ENCODE data around the gene MAP3K20. TPM values are rescaled to one million over a fixed set of nuclear protein-coding genes. Genes with fewer than 3 reads are reported as not detected.

MAP3K20 gene
- total and polyA plus RNA-seq, 10 donors, result 3.2 to 24.1 (median 14.6) TPM

DNA sequence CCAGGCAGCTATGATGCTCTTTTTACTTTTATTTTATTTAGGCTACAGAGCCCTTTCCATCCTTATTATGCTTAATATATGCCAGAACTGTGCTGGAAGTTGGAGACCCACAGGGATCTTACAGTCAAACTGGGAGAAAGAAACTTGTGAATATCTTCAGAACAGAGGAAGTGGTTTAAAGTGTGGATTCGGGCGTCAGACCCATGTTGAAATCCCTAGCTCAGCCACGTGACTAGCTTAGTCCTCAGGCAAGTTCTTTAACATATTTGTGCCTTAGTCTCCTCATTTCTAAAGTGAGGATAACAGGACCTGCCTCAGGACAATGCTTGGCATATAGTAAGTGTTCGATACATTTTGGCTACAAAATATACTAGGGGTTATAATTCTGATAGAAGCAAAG lies 59.1 kb downstream of the MAP3K20 start:
- intact Hi-C loops (cut with DNase I; ENCODE audit: low total_unique reads), result no loop called here
- no peaks in the 10 kb centered on the region for H3K9me3 ChIP-seq
- 41 to 46% (median 46%) methylated on average over 4 of the region's 4 CpGs for WGBS, 5 donors
- H3K27ac ChIP-seq, result peak overlapping the region in 2 of 8 donors; percentile 49 to 61
- no peak overlapping the region for H3K4me3 ChIP-seq
- TF ChIP-seq POLR2AphosphoS5 (IDR thresholded peaks at IDR 0.05), result no peak
- no peak for TF ChIP-seq POLR2A (IDR thresholded peaks at IDR 0.05)
- TF ChIP-seq, protein P1, sequence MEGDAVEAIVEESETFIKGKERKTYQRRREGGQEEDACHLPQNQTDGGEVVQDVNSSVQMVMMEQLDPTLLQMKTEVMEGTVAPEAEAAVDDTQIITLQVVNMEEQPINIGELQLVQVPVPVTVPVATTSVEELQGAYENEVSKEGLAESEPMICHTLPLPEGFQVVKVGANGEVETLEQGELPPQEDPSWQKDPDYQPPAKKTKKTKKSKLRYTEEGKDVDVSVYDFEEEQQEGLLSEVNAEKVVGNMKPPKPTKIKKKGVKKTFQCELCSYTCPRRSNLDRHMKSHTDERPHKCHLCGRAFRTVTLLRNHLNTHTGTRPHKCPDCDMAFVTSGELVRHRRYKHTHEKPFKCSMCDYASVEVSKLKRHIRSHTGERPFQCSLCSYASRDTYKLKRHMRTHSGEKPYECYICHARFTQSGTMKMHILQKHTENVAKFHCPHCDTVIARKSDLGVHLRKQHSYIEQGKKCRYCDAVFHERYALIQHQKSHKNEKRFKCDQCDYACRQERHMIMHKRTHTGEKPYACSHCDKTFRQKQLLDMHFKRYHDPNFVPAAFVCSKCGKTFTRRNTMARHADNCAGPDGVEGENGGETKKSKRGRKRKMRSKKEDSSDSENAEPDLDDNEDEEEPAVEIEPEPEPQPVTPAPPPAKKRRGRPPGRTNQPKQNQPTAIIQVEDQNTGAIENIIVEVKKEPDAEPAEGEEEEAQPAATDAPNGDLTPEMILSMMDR (IDR thresholded peaks at IDR 0.05 in 8 of 11, conservative IDR thresholded peaks at IDR 0.05 in 3 of 11), result no peak
- no peak for DNase-seq
- no peaks in the 10 kb centered on the region for H3K27me3 ChIP-seq (replicated peaks in 1 of 7)
- no peaks in the 10 kb centered on the region for H3K36me3 ChIP-seq
- H3K4me1 ChIP-seq, result peaks cover 3 to 47% (median 17%) of the 10 kb centered on the region in 6 donors

DNA sequence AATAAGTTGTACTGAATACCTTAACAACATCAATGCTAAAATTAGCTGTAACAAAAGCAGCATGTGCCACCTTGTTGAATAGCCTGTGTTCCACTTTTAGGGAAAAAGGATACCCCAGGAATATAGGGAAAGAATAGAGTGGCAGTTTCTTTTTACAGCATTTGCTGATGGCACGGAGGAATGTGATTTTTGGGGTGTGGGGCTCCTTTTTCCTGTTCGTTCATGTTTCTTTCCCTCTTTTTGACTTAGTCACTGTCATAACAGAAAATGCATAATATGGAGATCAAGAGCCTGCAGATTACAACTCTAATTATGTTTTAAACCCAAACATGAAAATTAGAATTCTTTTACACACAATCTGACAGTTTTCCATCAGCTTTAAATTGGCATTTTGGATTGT lies 60.4 kb downstream of the MAP3K20 start:
- DNase-seq, result no peak
- intact Hi-C loops (cut with DNase I; ENCODE audit: low total_unique reads), result no loop called here

DNA sequence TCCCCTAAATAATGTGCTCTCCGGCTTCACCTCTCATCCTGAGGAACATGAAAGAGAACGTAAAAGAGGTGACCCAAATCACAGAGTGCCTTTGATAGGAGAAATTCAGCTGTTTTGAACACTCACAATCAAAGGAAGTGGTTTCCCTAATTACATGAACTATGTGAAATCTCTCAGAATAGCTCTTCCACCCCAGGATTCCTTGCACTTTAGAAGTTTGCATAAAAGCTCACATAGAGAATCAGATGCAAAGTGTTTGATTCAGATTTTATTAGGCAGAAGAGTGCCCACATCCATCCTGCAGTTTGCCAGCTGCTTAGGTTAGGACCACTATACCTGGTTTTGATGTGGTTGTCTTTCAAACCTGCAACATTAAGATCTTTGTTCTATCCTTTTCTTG lies 61.0 kb downstream of the MAP3K20 start:
- no peaks in the 10 kb centered on the region for H3K36me3 ChIP-seq
- WGBS, 5 donors, result 45 to 69% (median 51%) methylated on average over 2 of the region's 2 CpGs
- TF ChIP-seq, protein P1 (IDR thresholded peaks at IDR 0.05 in 8 of 11, conservative IDR thresholded peaks at IDR 0.05 in 3 of 11), result no peak
- no peak for TF ChIP-seq POLR2A (IDR thresholded peaks at IDR 0.05)
- TF ChIP-seq POLR2AphosphoS5 (IDR thresholded peaks at IDR 0.05), result no peak
- H3K9me3 ChIP-seq, result no peaks in the 10 kb centered on the region
- H3K27me3 ChIP-seq (replicated peaks in 1 of 7), result no peaks in the 10 kb centered on the region
- peaks cover 0 to 38% (median 13%) of the 10 kb centered on the region in 6 donors for H3K4me1 ChIP-seq
- H3K27ac ChIP-seq, result no peak overlapping the region
- no peak overlapping the region for H3K4me3 ChIP-seq
- no peak for DNase-seq
- intact Hi-C loops (cut with DNase I; ENCODE audit: low total_unique reads), result no loop called here

More for the DNA sequence above, 60.4 kb downstream of the MAP3K20 start:
- Histone ChIP-seq H3K4me3 (no peak overlapping the region), H3K4me1 (peaks cover 0 to 38% (median 13%) of the 10 kb centered on the region in 6 donors), H3K27ac (no peak overlapping the region), H3K36me3 (no peaks in the 10 kb centered on the region), H3K9me3 (no peaks in the 10 kb centered on the region), H3K27me3 (replicated peaks in 1 of 7) (no peaks in the 10 kb centered on the region)
- TF ChIP-seq, protein P1 (IDR thresholded peaks at IDR 0.05 in 8 of 11, conservative IDR thresholded peaks at IDR 0.05 in 3 of 11), result no peak
- no peak for TF ChIP-seq POLR2AphosphoS5 (IDR thresholded peaks at IDR 0.05)
- TF ChIP-seq POLR2A (IDR thresholded peaks at IDR 0.05), result no peak
- 45 to 67% (median 59%) methylated on average over 2 of the region's 2 CpGs for WGBS, 5 donors

DNA sequence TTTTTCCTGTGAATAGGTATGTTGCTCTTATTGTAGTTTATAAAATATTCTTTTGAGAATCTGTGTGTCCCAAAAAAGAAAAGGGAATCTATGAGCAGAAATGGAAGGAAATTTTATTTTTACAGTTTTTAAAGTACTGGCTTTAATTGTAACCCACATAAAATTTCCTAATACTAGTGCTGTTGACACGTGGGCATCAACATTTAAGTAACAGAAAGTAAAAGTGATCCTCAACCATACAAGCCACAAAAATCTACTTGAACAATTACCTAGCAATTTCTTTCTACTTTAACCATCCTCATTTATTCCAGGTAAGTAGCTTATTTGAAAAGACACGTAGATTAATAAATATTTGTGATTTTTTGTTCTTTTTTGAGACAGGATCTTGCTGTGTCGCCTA lies 62.0 kb downstream of the MAP3K20 start:
- H3K36me3 ChIP-seq, result no peaks in the 10 kb centered on the region
- intact Hi-C loops (cut with DNase I; ENCODE audit: low total_unique reads), result no loop called here
- TF ChIP-seq, protein P1 (IDR thresholded peaks at IDR 0.05 in 8 of 11, conservative IDR thresholded peaks at IDR 0.05 in 3 of 11), result no peak
- no peak for TF ChIP-seq POLR2A (IDR thresholded peaks at IDR 0.05)
- no peak for TF ChIP-seq POLR2AphosphoS5 (IDR thresholded peaks at IDR 0.05)
- H3K27me3 ChIP-seq (replicated peaks in 1 of 7), result no peaks in the 10 kb centered on the region
- H3K27ac ChIP-seq, result no peak overlapping the region
- peaks cover 0 to 38% (median 13%) of the 10 kb centered on the region in 6 donors for H3K4me1 ChIP-seq
- H3K9me3 ChIP-seq, result peaks cover 0 to 1% (median 0%) of the 10 kb centered on the region in 8 donors
- DNase-seq, result no peak
- no peak overlapping the region for H3K4me3 ChIP-seq
- WGBS, 5 donors, result 64 to 74% (median 68%) methylated on average over 3 of the region's 3 CpGs
